Ovary (tissue), 3 donors: ENCODE data around the gene ADAD2.

Experiments
- CTCF ChIP-seq, 3 donors: fragments of 450-650 bp in 2 of 3; fragments of 200-600 bp in 1 of 3; IDR thresholded peaks; one replicate each; pipeline versions ENCODE4 v1.5.1 to v1.8.0; 2016 to 2022; ENCODE audit warnings: antibody characterized with exemption in 3 of 3, mild to moderate bottlenecking in 1 of 3
- POLR2A ChIP-seq: fragments of 450-650 bp; IDR thresholded peaks from one replicate; pipeline ENCODE4 v1.6.1; 2017; ENCODE audit warnings: antibody characterized with exemption, mild to moderate bottlenecking, moderate library complexity
- donor health status: DM: no; HTN: no; CAD: no.

- TF ChIP-seq CTCF (IDR thresholded peaks at IDR 0.05) (no peak), POLR2A (no peak)
Measured at GRCh38 chr16:84153660-84154214, 37.2 kb upstream of the ADAD2 start.
